Stimulated activated CD8-positive, alpha-beta memory T cell treated with anti-CD3 and anti-CD28 coated beads, Interleukin-7, amount 100 ng/mL, for 1 hour (primary cell): ENCODE results near the gene FAM216B.
"Not testable (repeated sequence)": the region's sequence is repeated elsewhere in the genome, so short reads cannot be mapped to it uniquely, and the experiment has no call there.

Experiments used
- DNase-seq, 2 donors: peaks; one replicate each; pipeline ENCODE4 v3.0.0-alpha.2; 2020; ENCODE audit warnings: low read depth in 2 of 2

FAM216B gene

GRCh38 chr13:42780044-42780443 lies 1.3 kb upstream of the FAM216B start:
- DNase-seq: no peak

DNA sequence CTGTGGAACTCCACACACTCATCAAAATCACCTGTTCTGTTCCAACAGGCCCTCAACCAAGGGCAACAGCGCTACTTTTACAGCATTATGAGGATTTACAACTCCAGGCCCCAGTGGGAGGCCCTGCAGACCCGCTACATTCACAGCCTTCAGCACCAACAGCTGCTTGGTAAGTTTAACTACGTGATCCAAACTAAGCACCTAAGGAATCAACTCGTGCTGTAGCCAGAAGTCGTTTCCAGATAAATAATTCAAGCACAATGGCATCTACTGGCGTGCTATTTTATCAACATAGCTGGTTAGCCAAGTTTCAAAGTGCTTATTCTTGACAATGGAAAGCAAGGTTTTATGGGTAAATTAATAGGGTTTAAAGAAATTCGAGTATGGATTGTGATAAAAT lies 5.3 kb downstream of the FAM216B start:
- DNase-seq: no peak

- no peak for DNase-seq
Measured at GRCh38 chr13:42788601-42789000, 7.2 kb downstream of the FAM216B start.

- DNase-seq: no peak
Measured at GRCh38 chr13:42792154-42792553, 10.8 kb downstream of the FAM216B start.

DNA sequence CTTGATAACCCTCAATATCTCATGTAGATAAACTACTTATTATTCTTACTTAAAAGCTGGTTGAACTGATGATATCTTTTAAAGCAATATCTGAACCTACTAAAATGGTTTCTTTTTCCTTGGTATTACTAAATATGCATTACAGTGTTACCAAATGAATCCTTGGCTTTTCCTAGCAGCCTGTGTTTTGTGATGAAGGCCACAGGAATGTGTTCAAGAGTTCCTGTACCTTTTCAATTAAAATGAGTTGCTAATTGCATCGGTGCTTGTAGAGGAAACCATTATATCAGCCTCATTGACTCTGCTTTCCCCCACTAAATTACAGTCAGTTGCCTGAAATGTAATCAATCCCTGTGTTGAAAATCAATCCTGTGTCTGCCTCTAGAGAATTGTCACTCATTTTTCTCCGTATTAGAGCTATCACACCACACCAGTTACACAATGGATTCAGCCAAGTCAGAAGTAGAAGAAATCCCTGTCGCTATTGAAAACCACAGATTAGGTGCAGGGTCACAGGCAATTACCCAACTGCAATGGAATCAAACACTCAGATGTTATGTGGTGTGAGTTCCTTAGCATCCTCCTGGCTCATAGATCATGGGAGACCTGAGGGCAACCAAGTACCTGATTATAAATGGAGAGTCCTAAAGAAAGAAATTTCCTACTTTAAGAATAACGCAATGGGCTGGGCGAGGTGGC lies 13.3 kb downstream of the FAM216B start:
- DNase-seq: no peak

GRCh38 chr13:42795666-42796065 lies 14.3 kb downstream of the FAM216B start:
- DNase-seq: no peak

DNA sequence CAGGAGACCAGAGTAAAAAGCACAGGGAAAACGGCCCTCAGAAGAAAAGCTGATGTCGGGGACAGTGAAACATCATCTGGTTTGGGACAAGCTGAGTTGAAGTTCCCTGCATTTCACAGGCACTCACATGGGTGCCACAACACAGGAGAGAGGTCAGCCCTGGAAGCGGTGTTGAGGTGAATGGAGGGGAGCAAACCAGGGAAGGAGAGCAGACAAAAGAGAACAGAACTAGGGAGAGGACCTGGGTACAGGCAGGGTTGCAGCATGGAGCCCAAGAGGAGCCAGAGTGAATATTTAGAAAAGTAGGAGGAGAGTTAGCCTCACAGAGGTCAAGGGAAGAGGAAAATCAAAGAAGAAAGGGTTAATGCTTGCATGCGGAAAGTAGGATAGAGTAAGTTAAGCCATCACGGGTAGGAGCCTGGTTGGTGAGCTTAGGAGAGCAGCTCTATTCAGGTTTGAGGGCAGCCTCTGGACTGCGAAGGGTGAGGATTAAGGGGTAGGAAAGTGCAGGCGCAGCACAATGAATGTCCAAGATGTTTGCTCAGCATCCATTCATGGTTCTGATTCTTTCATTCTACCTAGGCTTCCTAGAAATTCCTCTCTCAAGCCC lies 15.5 kb downstream of the FAM216B start:
- no peak for DNase-seq

DNA sequence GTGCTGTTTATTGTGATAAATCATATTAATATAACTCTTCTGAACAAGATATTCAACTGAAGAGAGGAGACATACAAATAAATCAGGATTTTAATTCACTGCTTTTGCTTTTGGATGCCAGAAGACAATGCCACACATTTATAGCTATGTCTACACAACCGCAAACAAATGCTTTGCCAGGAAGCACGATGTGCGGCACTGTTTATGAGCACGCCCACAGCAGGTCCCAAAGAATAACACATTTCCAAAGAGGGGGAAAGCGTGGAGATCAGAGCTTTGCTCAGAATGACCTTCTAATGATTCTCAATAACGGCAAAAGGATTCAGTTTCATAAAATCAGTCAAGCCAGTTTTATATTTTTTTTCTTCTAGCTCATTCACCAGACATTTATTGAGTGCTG lies 16.7 kb downstream of the FAM216B start:
- no peak for DNase-seq

DNA sequence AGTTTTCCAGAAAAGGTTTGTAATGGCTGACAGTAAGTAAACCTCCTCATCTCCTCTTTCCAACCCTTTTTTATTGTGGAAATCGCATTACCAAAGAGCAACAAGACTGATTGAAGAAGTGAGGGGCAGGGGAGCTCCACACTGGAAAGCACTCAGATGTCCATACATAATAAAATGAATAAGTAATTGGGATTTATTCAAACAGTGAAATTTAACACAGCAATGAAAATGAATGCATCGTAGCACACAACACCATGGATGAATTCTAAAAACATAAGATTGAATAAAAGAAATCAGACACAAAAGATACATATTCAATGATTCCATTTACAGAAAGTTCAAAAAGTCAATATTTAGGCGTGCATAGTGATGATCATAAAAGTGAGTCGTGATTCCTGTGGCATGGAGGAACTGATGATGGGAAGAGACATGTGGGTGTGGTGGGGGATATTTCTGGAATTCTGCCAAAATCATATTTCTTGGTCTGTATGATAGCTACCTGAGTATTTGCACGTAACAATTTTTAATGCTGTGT lies 18.8 kb downstream of the FAM216B start:
- DNase-seq: no peak

DNA sequence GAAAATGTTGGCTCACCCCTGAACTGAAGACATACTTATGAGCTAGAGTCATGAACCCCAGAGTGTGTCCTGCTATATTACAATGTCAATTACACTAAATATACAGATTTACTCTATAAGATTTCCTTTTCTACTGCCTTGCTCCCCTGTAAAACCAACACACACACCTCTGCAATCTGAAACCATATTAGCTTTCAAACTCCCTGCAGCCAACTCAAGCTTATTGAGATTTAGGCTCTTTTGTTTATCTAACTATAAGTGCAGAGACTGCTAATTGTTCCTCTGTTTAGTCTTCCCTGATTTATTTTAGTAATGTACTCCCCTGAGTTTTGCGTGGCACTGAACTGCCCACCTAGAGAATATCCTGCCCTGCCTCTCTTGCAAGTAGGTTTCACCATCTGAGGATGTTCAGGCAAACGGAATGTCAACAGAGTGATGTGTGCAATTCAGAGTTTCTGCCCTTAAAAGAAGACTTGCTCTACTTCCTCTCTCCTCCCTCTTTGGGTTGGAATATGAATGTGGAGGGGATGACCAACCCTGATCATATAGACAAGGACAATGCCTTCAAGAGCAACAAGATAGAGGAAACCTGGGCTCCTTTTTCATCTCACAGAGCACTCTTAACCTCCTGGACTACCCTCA lies 22.3 kb downstream of the FAM216B start:
- DNase-seq: no peak

DNA sequence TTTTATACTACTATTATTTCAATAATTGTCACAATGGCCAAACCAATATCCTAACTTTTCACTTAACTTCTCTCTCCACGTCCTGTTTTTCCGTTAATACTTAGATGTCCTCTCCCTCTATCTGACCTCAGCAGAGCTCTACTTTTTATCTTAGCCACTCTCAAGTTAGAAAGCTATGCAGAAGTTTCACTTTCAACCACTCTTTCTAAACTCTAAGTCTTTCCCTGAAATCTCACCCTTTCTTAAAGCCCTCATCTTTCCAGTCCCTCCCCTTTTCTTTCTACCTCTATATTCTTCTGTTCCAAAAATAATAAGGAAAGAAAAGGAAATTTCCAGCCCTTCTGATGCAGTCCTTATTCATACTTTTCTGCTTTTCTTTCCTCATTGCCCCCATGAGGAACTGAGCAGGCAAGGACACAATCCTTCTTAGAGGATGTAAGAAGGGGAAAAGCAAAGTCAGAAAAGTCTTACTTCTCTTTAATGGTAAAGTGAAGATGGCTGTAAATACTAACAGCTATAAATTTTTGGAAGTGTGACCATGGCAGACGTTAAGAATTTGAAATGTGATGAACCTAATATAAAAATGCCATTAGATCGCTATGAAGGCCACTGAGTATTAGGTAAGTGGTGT lies 23.0 kb downstream of the FAM216B start:
- DNase-seq: no peak

DNA sequence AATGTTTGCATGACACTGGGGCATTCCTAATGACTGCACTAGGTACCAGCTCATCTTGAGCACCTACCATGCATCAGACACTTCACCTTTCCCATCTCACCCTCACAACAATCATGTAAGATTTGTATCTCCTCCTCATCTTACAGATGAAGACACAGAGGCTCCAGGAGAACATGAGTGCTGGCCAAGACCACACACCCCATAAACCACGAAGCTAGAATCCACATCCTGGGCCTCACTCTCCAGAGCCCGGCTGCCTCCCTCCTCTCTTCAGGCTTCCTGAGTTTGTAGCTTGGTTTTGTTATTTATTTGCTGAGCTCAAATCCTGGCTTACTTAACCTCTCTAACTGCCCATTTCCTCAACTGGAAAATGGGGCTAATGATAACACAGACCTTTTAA lies 25.9 kb downstream of the FAM216B start:
- DNase-seq: no peak

- DNase-seq: no peak
Measured at GRCh38 chr13:42807866-42808265, 26.5 kb downstream of the FAM216B start.

GRCh38 chr13:42808341-42808940 lies 27.1 kb downstream of the FAM216B start:
- no peak for DNase-seq

DNA sequence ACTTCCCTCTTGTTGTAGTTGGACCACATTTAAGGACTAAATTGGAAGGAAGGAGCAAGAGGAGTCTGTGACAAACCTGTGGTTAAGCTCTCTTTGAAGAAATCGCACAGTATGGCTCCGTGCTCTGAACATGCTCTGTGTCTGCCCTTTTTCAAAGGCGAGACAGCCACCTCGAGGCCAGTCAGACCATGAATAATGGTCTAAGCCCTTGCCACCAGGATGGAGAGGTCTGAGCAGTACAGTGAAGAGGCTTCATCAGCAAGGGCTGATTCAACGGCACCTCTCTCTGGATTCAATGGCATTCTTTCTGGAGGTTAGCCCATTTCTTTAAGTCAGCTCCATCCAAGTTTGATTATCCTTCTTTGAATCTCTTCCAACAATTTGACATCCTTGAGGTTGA lies 30.9 kb downstream of the FAM216B start:
- no peak for DNase-seq

DNA sequence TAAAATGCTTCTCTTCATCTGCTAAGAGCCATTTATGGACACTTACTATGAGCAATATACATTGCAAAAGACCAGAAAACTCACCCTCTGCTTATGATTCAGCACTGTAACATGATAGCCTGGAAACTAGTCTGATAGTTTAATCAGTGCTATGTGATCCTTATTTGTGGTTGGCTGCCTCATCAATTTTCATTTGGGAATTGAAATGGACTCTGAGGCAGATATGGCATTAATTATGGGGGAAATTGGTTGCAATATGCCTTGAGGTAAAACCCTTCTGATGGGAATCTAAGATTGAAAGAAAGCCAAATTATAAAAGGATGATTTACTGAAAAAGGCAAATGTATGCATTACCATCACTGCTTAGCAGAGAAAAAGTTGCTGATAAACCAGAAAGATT lies 33.5 kb downstream of the FAM216B start:
- no peak for DNase-seq

- no peak for DNase-seq
Measured at GRCh38 chr13:42815681-42816080, 34.3 kb downstream of the FAM216B start.

- no peak for DNase-seq
Measured at GRCh38 chr13:42816538-42816937, 35.2 kb downstream of the FAM216B start.

- DNase-seq: not testable (repeated sequence)
Measured at GRCh38 chr13:42819687-42820086, 38.3 kb downstream of the FAM216B start.

- no peak for DNase-seq
Measured at GRCh38 chr13:42820451-42820850, 39.1 kb downstream of the FAM216B start.

- no peak for DNase-seq
Measured at GRCh38 chr13:42821437-42821836, 40.1 kb downstream of the FAM216B start.
